Skeletal muscle cell (primary cell): ENCODE results near the gene RAB4B.
"Not testable (repeated sequence)": the region's sequence is repeated elsewhere in the genome, so short reads cannot be mapped to it uniquely, and the experiment has no call there.

Experiments
- DNase-seq: peaks from one replicate; pipeline ENCODE4 v3.0.0-alpha.2; 2010; ENCODE audit warnings: low read depth
- H3K4me3 ChIP-seq: 2 replicates; pipeline ENCODE4 v1.5.1; 2011; ENCODE audit warnings: low read depth, mild to moderate bottlenecking, control low read depth, low read length, moderate library complexity

Gene RAB4B

GRCh38 chr19:40836754-40837429, 58.8 kb downstream of the RAB4B start:
- DNase-seq: no peak
- H3K4me3 ChIP-seq: no peak overlapping the region

GRCh38 chr19:40838477-40838876, 60.4 kb downstream of the RAB4B start:
- not testable (repeated sequence) for DNase-seq, H3K4me3 ChIP-seq

- not testable (repeated sequence) for H3K4me3 ChIP-seq, DNase-seq
These were observed 64.0 kb downstream of the RAB4B start for GRCh38 chr19:40842012-40842411.

GRCh38 chr19:40842997-40843652, 65.1 kb downstream of the RAB4B start:
- DNase-seq, H3K4me3 ChIP-seq: not testable (repeated sequence)

- not testable (repeated sequence) for DNase-seq, H3K4me3 ChIP-seq
These were observed 65.6 kb downstream of the RAB4B start for GRCh38 chr19:40843653-40844052.
